Measurements from ENCODE around the gene CMSS1.

Gene CMSS1

GRCh38 chr3:99858469-99858868 is 40.8 kb downstream of the CMSS1 start:
- 89% methylated on average over 1 of the region's 2 CpGs for WGBS (ENCODE audit: insufficient coverage)
- POLR2A ChIA-PET = no interaction called here
- DNase-seq = no peak
- Histone ChIP-seq H3K27ac (ENCODE audit: insufficient read depth in 1 of 2, low read depth in 1 of 2, low read length in 2 of 2, poor library complexity in 1 of 2, severe bottlenecking in 2 of 2) (no peak overlapping the region), H3K4me3 (ENCODE audit: control insufficient read depth in 1 of 7, extremely low read depth in 1 of 7, insufficient read depth in 4 of 7, low read depth in 2 of 7, low read length in 6 of 7) (no peak overlapping the region), H3K36me3 (ENCODE audit: control insufficient read depth in 4 of 4, insufficient read depth in 4 of 4, low read length in 3 of 4) (peaks cover 0 to 6% (median 2%) of the 10 kb centered on the region in 4 experiments), H3K27me3 (replicated peaks in 2 of 5; ENCODE audit: control insufficient read depth in 4 of 5, insufficient read depth in 5 of 5, low read length in 4 of 5) (no peaks in the 10 kb centered on the region), H3K9me3 (ENCODE audit: control extremely low read depth in 1 of 5, control insufficient read depth in 4 of 5, insufficient read depth in 2 of 5, low read depth in 1 of 5, low read length in 4 of 5) (no peaks in the 10 kb centered on the region), H3K4me1 (ENCODE audit: control extremely low read depth in 1 of 4, control insufficient read depth in 4 of 4, insufficient read depth in 4 of 4, low read length in 3 of 4) (no peaks in the 10 kb centered on the region)
- CTCF ChIA-PET = no interaction called here

DNA sequence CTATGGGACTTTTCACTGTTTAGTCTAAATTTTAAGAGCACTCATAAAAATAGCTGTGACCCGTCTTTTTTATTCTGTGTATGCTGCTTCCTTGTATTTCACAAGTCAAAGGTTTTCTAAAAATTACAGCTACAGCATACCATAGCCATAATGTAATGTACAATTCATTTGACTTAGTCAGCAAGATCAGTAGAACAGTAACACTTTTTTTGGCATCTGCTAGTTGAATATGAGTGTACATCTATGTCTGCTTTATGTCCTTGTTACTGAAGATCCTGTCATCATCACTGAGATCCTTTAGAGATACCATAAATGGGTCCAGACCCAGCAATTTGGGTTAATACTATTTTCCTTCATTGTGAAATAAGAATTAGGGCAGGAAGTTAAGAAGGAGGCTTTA is 42.2 kb downstream of the CMSS1 start:
- no peak overlapping the region for H3K4me3 ChIP-seq (ENCODE audit: control insufficient read depth in 1 of 7, extremely low read depth in 1 of 7, insufficient read depth in 4 of 7, low read depth in 2 of 7, low read length in 6 of 7)
- WGBS (ENCODE audit: insufficient coverage) = 100% methylated on average over 1 of the region's 1 CpG
- H3K4me1 ChIP-seq (ENCODE audit: control extremely low read depth in 1 of 4, control insufficient read depth in 4 of 4, insufficient read depth in 4 of 4, low read length in 3 of 4) = no peaks in the 10 kb centered on the region
- POLR2A ChIA-PET = no interaction called here
- peaks cover 0 to 6% (median 2%) of the 10 kb centered on the region in 4 experiments for H3K36me3 ChIP-seq (ENCODE audit: control insufficient read depth in 4 of 4, insufficient read depth in 4 of 4, low read length in 3 of 4)
- H3K27ac ChIP-seq (ENCODE audit: insufficient read depth in 1 of 2, low read depth in 1 of 2, low read length in 2 of 2, poor library complexity in 1 of 2, severe bottlenecking in 2 of 2) = no peak overlapping the region
- H3K27me3 ChIP-seq (replicated peaks in 2 of 5; ENCODE audit: control insufficient read depth in 4 of 5, insufficient read depth in 5 of 5, low read length in 4 of 5) = no peaks in the 10 kb centered on the region
- CTCF ChIA-PET = interaction anchor here (1.3 to 2.3 kb wide), 3 partner anchors 10 to 28 kb away, joined by 3 to 10 read pairs (median 9); no protein-coding TSS in a partner anchor
- no peaks in the 10 kb centered on the region for H3K9me3 ChIP-seq (ENCODE audit: control extremely low read depth in 1 of 5, control insufficient read depth in 4 of 5, insufficient read depth in 2 of 5, low read depth in 1 of 5, low read length in 4 of 5)
- no peak for DNase-seq

GRCh38 chr3:99861216-99861615 is 43.6 kb downstream of the CMSS1 start:
- H3K27me3 ChIP-seq (replicated peaks in 2 of 5; ENCODE audit: control insufficient read depth in 4 of 5, insufficient read depth in 5 of 5, low read length in 4 of 5) = no peaks in the 10 kb centered on the region
- H3K4me3 ChIP-seq (ENCODE audit: control insufficient read depth in 1 of 7, extremely low read depth in 1 of 7, insufficient read depth in 4 of 7, low read depth in 2 of 7, low read length in 6 of 7) = no peak overlapping the region
- no peak overlapping the region for H3K27ac ChIP-seq (ENCODE audit: insufficient read depth in 1 of 2, low read depth in 1 of 2, low read length in 2 of 2, poor library complexity in 1 of 2, severe bottlenecking in 2 of 2)
- whole genome bisulfite sequencing (ENCODE audit: insufficient coverage) = 100% methylated on average over 1 of the region's 1 CpG
- CTCF ChIA-PET = interaction anchor here (1.1 to 2.3 kb wide), 3 partner anchors 11 to 34 kb away, joined by 3 to 9 read pairs (median 5); no protein-coding TSS in a partner anchor
- POLR2A ChIA-PET = no interaction called here
- no peaks in the 10 kb centered on the region for H3K9me3 ChIP-seq (ENCODE audit: control extremely low read depth in 1 of 5, control insufficient read depth in 4 of 5, insufficient read depth in 2 of 5, low read depth in 1 of 5, low read length in 4 of 5)
- H3K36me3 ChIP-seq (ENCODE audit: control insufficient read depth in 4 of 4, insufficient read depth in 4 of 4, low read length in 3 of 4) = peaks cover 0 to 6% (median 2%) of the 10 kb centered on the region in 4 experiments
- H3K4me1 ChIP-seq (ENCODE audit: control extremely low read depth in 1 of 4, control insufficient read depth in 4 of 4, insufficient read depth in 4 of 4, low read length in 3 of 4) = peaks cover 2 to 10% (median 5%) of the 10 kb centered on the region in 4 experiments
- DNase-seq = no peak

- Histone ChIP-seq H3K27me3 (replicated peaks in 2 of 5; ENCODE audit: control insufficient read depth in 4 of 5, insufficient read depth in 5 of 5, low read length in 4 of 5) (no peaks in the 10 kb centered on the region), H3K4me3 (ENCODE audit: control insufficient read depth in 1 of 7, extremely low read depth in 1 of 7, insufficient read depth in 4 of 7, low read depth in 2 of 7, low read length in 6 of 7) (no peak overlapping the region), H3K27ac (ENCODE audit: insufficient read depth in 1 of 2, low read depth in 1 of 2, low read length in 2 of 2, poor library complexity in 1 of 2, severe bottlenecking in 2 of 2) (no peak overlapping the region), H3K36me3 (ENCODE audit: control insufficient read depth in 4 of 4, insufficient read depth in 4 of 4, low read length in 3 of 4) (peaks cover 0 to 6% (median 2%) of the 10 kb centered on the region in 4 experiments), H3K9me3 (ENCODE audit: control extremely low read depth in 1 of 5, control insufficient read depth in 4 of 5, insufficient read depth in 2 of 5, low read depth in 1 of 5, low read length in 4 of 5) (no peaks in the 10 kb centered on the region), H3K4me1 (ENCODE audit: control extremely low read depth in 1 of 4, control insufficient read depth in 4 of 4, insufficient read depth in 4 of 4, low read length in 3 of 4) (peaks cover 8 to 20% (median 12%) of the 10 kb centered on the region in 4 experiments)
- ChIA-PET POLR2A (no interaction called here), CTCF (interaction anchor here (0.9 to 1.2 kb wide), 2 partner anchors 16 to 18 kb away, joined by 3 read pairs; no protein-coding TSS in a partner anchor)
- no peak for DNase-seq
- WGBS (ENCODE audit: insufficient coverage) = 93% methylated on average over 2 of the region's 2 CpGs
Measured at GRCh38 chr3:99862208-99862607, 44.5 kb downstream of the CMSS1 start.

DNA sequence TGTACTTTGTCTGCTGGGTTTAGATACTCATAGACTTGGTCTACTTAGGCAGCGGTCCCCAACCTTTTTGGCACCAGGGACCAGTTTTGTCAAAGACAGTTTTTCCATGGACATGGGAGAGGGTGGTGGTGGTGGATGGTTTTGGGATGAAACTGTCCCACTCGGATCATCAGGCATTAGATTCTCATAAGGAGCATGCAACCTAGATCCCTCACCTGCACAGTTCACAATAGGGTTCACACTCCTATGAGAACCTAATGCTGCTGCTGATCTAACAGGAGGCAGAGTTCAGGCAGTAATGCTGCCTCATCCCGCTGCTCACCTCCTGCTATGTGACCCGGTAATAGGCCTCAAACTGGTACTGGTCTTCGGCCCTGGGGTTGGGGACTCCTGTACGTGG is 45.3 kb downstream of the CMSS1 start:
- peaks cover 8 to 20% (median 13%) of the 10 kb centered on the region in 4 experiments for H3K4me1 ChIP-seq (ENCODE audit: control extremely low read depth in 1 of 4, control insufficient read depth in 4 of 4, insufficient read depth in 4 of 4, low read length in 3 of 4)
- CTCF ChIA-PET = interaction anchor here (1.2 kb wide), 1 partner anchor 16 kb away, joined by 3 read pairs; no protein-coding TSS in a partner anchor

DNA sequence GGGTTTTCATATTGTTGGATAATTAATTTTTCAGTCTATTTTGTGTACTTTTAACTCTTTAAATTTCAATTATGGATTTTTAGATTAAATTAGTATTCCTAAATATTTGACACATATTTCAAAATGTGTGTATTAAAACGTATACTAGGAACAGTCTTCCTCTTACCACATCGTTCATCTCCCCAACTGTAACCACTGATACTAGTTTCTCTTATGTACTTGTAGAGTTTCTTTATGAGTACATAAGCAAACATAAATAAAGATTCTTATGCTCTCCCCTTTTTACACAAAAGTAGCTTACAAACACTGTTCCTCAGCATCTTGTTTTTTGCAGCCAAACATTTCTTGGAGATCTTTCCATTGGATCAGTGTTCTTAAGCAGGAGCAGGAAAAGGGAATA is 45.9 kb downstream of the CMSS1 start:
- H3K9me3 ChIP-seq (ENCODE audit: control extremely low read depth in 1 of 5, control insufficient read depth in 4 of 5, insufficient read depth in 2 of 5, low read depth in 1 of 5, low read length in 4 of 5) = no peaks in the 10 kb centered on the region
- no peak overlapping the region for H3K27ac ChIP-seq (ENCODE audit: insufficient read depth in 1 of 2, low read depth in 1 of 2, low read length in 2 of 2, poor library complexity in 1 of 2, severe bottlenecking in 2 of 2)
- no peak for DNase-seq
- H3K27me3 ChIP-seq (replicated peaks in 2 of 5; ENCODE audit: control insufficient read depth in 4 of 5, insufficient read depth in 5 of 5, low read length in 4 of 5) = no peaks in the 10 kb centered on the region
- WGBS (ENCODE audit: insufficient coverage) = no CpG with 5 or more reads among the region's 2 CpGs
- H3K4me3 ChIP-seq (ENCODE audit: control insufficient read depth in 1 of 7, extremely low read depth in 1 of 7, insufficient read depth in 4 of 7, low read depth in 2 of 7, low read length in 6 of 7) = no peak overlapping the region
- POLR2A ChIA-PET = no interaction called here
- H3K36me3 ChIP-seq (ENCODE audit: control insufficient read depth in 4 of 4, insufficient read depth in 4 of 4, low read length in 3 of 4) = peaks cover 0 to 8% (median 2%) of the 10 kb centered on the region in 4 experiments
- peaks cover 8 to 20% (median 14%) of the 10 kb centered on the region in 4 experiments for H3K4me1 ChIP-seq (ENCODE audit: control extremely low read depth in 1 of 4, control insufficient read depth in 4 of 4, insufficient read depth in 4 of 4, low read length in 3 of 4)
- CTCF ChIA-PET = interaction anchor here (1.1 kb wide), 1 partner anchor 19 kb away, joined by 3 read pairs; no protein-coding TSS in a partner anchor

More for the DNA sequence above, 45.3 kb downstream of the CMSS1 start:
- no peak for DNase-seq
- Histone ChIP-seq H3K36me3 (ENCODE audit: control insufficient read depth in 4 of 4, insufficient read depth in 4 of 4, low read length in 3 of 4) (peaks cover 0 to 6% (median 2%) of the 10 kb centered on the region in 4 experiments), H3K27ac (ENCODE audit: insufficient read depth in 1 of 2, low read depth in 1 of 2, low read length in 2 of 2, poor library complexity in 1 of 2, severe bottlenecking in 2 of 2) (no peak overlapping the region), H3K9me3 (ENCODE audit: control extremely low read depth in 1 of 5, control insufficient read depth in 4 of 5, insufficient read depth in 2 of 5, low read depth in 1 of 5, low read length in 4 of 5) (no peaks in the 10 kb centered on the region), H3K4me3 (ENCODE audit: control insufficient read depth in 1 of 7, extremely low read depth in 1 of 7, insufficient read depth in 4 of 7, low read depth in 2 of 7, low read length in 6 of 7) (no peak overlapping the region), H3K27me3 (replicated peaks in 2 of 5; ENCODE audit: control insufficient read depth in 4 of 5, insufficient read depth in 5 of 5, low read length in 4 of 5) (no peaks in the 10 kb centered on the region)
- 97% methylated on average over 5 of the region's 6 CpGs for WGBS (ENCODE audit: insufficient coverage)
- POLR2A ChIA-PET = no interaction called here

- ChIA-PET CTCF (interaction anchor here (1.1 kb wide), 1 partner anchor 20 kb away, joined by 3 read pairs; no protein-coding TSS in a partner anchor), POLR2A (no interaction called here)
- Histone ChIP-seq H3K36me3 (ENCODE audit: control insufficient read depth in 4 of 4, insufficient read depth in 4 of 4, low read length in 3 of 4) (peaks cover 0 to 8% (median 2%) of the 10 kb centered on the region in 4 experiments), H3K4me1 (ENCODE audit: control extremely low read depth in 1 of 4, control insufficient read depth in 4 of 4, insufficient read depth in 4 of 4, low read length in 3 of 4) (peaks cover 8 to 20% (median 14%) of the 10 kb centered on the region in 4 experiments), H3K4me3 (ENCODE audit: control insufficient read depth in 1 of 7, extremely low read depth in 1 of 7, insufficient read depth in 4 of 7, low read depth in 2 of 7, low read length in 6 of 7) (no peak overlapping the region), H3K27ac (ENCODE audit: insufficient read depth in 1 of 2, low read depth in 1 of 2, low read length in 2 of 2, poor library complexity in 1 of 2, severe bottlenecking in 2 of 2) (no peak overlapping the region), H3K27me3 (replicated peaks in 2 of 5; ENCODE audit: control insufficient read depth in 4 of 5, insufficient read depth in 5 of 5, low read length in 4 of 5) (no peaks in the 10 kb centered on the region), H3K9me3 (ENCODE audit: control extremely low read depth in 1 of 5, control insufficient read depth in 4 of 5, insufficient read depth in 2 of 5, low read depth in 1 of 5, low read length in 4 of 5) (no peaks in the 10 kb centered on the region)
- 100% methylated on average over 2 of the region's 2 CpGs for WGBS (ENCODE audit: insufficient coverage)
- no peak for DNase-seq
Measured at GRCh38 chr3:99864289-99864688, 46.6 kb downstream of the CMSS1 start.
